ENCODE results near the gene MPZL2. TPM values are rescaled to one million over a fixed set of nuclear protein-coding genes. Genes with fewer than 3 reads are reported as not detected.

Gene MPZL2
- total RNA-seq, 1 donor: 2.4 TPM

- DNase-seq (ENCODE audit: low read depth in 2 of 3, low spot score in 2 of 3): no peak
Measured at GRCh38 chr11:118205606-118206378, 58.3 kb downstream of the MPZL2 start.

Small RNA genes lying within 50 kb of the gene (small RNA-seq; reads per million reads assigned to genes)
- not detected for gene HSPE1P18

Other genes with a start within 250 kb of the MPZL2 start
- not detected for gene TMPRSS4, start 187.2 kb downstream of the MPZL2 start, total RNA-seq
- gene SMIM35, start 177.3 kb downstream of the MPZL2 start, total RNA-seq: under 0.01 TPM
- gene SCN4B, start 111.5 kb downstream of the MPZL2 start, total RNA-seq: not detected
- not detected for gene SCN2B, start 87.7 kb downstream of the MPZL2 start, total RNA-seq
- gene JAML, start 39.3 kb downstream of the MPZL2 start, total RNA-seq: 26.9 TPM
- 2.2 TPM for gene MPZL3, start 11.9 kb downstream of the MPZL2 start, total RNA-seq
- gene CD3E, start 40.4 kb upstream of the MPZL2 start, total RNA-seq: 0.54 TPM
- gene CD3D, start 78.4 kb upstream of the MPZL2 start, total RNA-seq: 0.27 TPM
- gene CD3G, start 80.0 kb upstream of the MPZL2 start, total RNA-seq: under 0.01 TPM
- gene UBE4A, start 95.3 kb upstream of the MPZL2 start, total RNA-seq: 26.4 TPM
- 50.1 TPM for gene ATP5MG, start 137.3 kb upstream of the MPZL2 start, total RNA-seq
- 78.4 TPM for gene KMT2A, start 172.2 kb upstream of the MPZL2 start, total RNA-seq